H9 (cell line): ENCODE data around the gene ULK2. TPM values are rescaled to one million over a fixed set of nuclear protein-coding genes. Genes with fewer than 3 reads are reported as not detected.

ENCODE experiments used
- DNase-seq: peaks from one replicate; pipeline ENCODE4 v3.0.0-alpha.2; 2017
- H2AFZ ChIP-seq: one replicate; pipeline ENCODE4 v1.6.1; 2013; ENCODE audit warnings: mild to moderate bottlenecking, low read length, control low read depth, moderate library complexity
- H2AK5ac ChIP-seq: 2 replicates; pipeline ENCODE4 v1.6.1; 2013; ENCODE audit warnings: low read length, control low read depth, mixed read lengths; ENCODE audit not compliant: insufficient read length
- H2BK120ac ChIP-seq: one replicate; pipeline ENCODE4 v1.6.1; 2013; ENCODE audit warnings: low read depth, mild to moderate bottlenecking, low read length, control low read depth, inconsistent platforms; ENCODE audit not compliant: poor library complexity, severe bottlenecking
- H2BK12ac ChIP-seq: 2 replicates; pipeline ENCODE4 v1.6.1; 2013; ENCODE audit warnings: low read length, control low read depth, mixed read lengths, low read depth; ENCODE audit not compliant: insufficient read length
- H2BK15ac ChIP-seq: 2 replicates; pipeline ENCODE4 v1.6.1; 2013; ENCODE audit warnings: low read depth, low read length, control low read depth
- H2BK20ac ChIP-seq: one replicate; pipeline ENCODE4 v1.6.1; 2013; ENCODE audit warnings: low read depth, mild to moderate bottlenecking, low read length, control low read depth, inconsistent platforms; ENCODE audit not compliant: poor library complexity, severe bottlenecking
- H2BK5ac ChIP-seq: 2 replicates; pipeline ENCODE4 v1.6.1; 2013; ENCODE audit warnings: low read length, control low read depth, mixed read lengths; ENCODE audit not compliant: insufficient read length
- H3K14ac ChIP-seq: 2 replicates; pipeline ENCODE4 v1.6.1; 2013; ENCODE audit warnings: low read length, control low read depth; ENCODE audit not compliant: insufficient read depth
- H3K18ac ChIP-seq: 2 replicates; pipeline ENCODE4 v1.6.1; 2013; ENCODE audit warnings: low read depth, mild to moderate bottlenecking, mixed read lengths, low read length, control low read depth; ENCODE audit not compliant: insufficient read length
- H3K23ac ChIP-seq: 2 replicates; pipeline ENCODE4 v1.6.1; 2013; ENCODE audit warnings: low read length, control low read depth, mixed read lengths, low read depth; ENCODE audit not compliant: insufficient read length
- H3K23me2 ChIP-seq: 2 replicates; pipeline ENCODE4 v1.6.1; 2013; ENCODE audit warnings: low read depth, mild to moderate bottlenecking, mixed read lengths, low read length, control low read depth; ENCODE audit not compliant: insufficient read length, poor library complexity, severe bottlenecking
- H3K27ac ChIP-seq: 2 replicates; pipeline ENCODE4 v1.5.1; 2013; ENCODE audit warnings: low read length, control low read depth, mixed read lengths, low read depth; ENCODE audit not compliant: insufficient read length
- H3K27me3 ChIP-seq: 2 replicates; pipeline ENCODE4 v1.6.1; 2013; ENCODE audit warnings: low read length, control low read depth, inconsistent platforms; ENCODE audit not compliant: insufficient read depth
- H3K4ac ChIP-seq: 2 replicates; pipeline ENCODE4 v1.6.1; 2013; ENCODE audit warnings: low read depth, mild to moderate bottlenecking, control low read depth, inconsistent platforms, low read length, moderate library complexity
- H3K4me1 ChIP-seq: 2 replicates; pipeline ENCODE4 v1.6.1; 2013; ENCODE audit warnings: low read length, control low read depth, inconsistent platforms; ENCODE audit not compliant: insufficient read depth
- H3K4me2 ChIP-seq: 2 replicates; pipeline ENCODE4 v1.6.1; 2013; ENCODE audit warnings: low read length, control low read depth, mixed read lengths; ENCODE audit not compliant: insufficient read length, insufficient read depth
- H3K56ac ChIP-seq: 2 replicates; pipeline ENCODE4 v1.6.1; 2013; ENCODE audit warnings: low read depth, mild to moderate bottlenecking, mixed read lengths, low read length, control low read depth; ENCODE audit not compliant: insufficient read length
- H3K79me1 ChIP-seq: 2 replicates; pipeline ENCODE4 v1.6.1; 2013; ENCODE audit warnings: low read depth, mild to moderate bottlenecking, moderate library complexity, low read length, control low read depth, inconsistent platforms; ENCODE audit not compliant: insufficient read depth, poor library complexity, severe bottlenecking
- H3K79me2 ChIP-seq: 2 replicates; pipeline ENCODE4 v1.6.1; 2013; ENCODE audit warnings: low read length, control low read depth, inconsistent platforms; ENCODE audit not compliant: insufficient read depth
- H3K9ac ChIP-seq: 2 replicates; pipeline ENCODE4 v1.6.1; 2013; ENCODE audit warnings: low read length, control low read depth, mixed read lengths; ENCODE audit not compliant: insufficient read length; ENCODE audit errors: extremely low read depth
- H3K9me3 ChIP-seq: one replicate; pipeline ENCODE4 v1.6.1; 2013; ENCODE audit warnings: low read depth, low read length, inconsistent platforms; ENCODE audit not compliant: control insufficient read depth
- H3T11ph ChIP-seq: one replicate; pipeline ENCODE4 v1.6.1; 2013; ENCODE audit warnings: mild to moderate bottlenecking, low read length, control low read depth, inconsistent platforms
- H4K20me1 ChIP-seq: one replicate; pipeline ENCODE4 v1.6.1; 2013; ENCODE audit not compliant: control insufficient read depth, insufficient read length, insufficient read depth
- H4K5ac ChIP-seq: 2 replicates; pipeline ENCODE4 v1.6.1; 2013; ENCODE audit warnings: low read depth, mild to moderate bottlenecking, mixed read lengths, low read length, control low read depth; ENCODE audit not compliant: insufficient read length
- H4K8ac ChIP-seq: replicated peaks from 2 replicates; pipeline ENCODE4 v1.6.1; 2013; ENCODE audit warnings: low read length, control low read depth, mixed read lengths, low read depth; ENCODE audit not compliant: insufficient read length
- H4K91ac ChIP-seq: 2 replicates; pipeline ENCODE4 v1.6.1; 2013; ENCODE audit warnings: low read depth, mild to moderate bottlenecking, moderate library complexity, mixed read lengths, low read length, control low read depth; ENCODE audit not compliant: insufficient read length
- H3K27ac Mint-ChIP-seq, 3 experiments: 2 replicates in 2 of 3; 3 replicates in 1 of 3; pipeline ENCODE4 v1.8.0; 2020 to 2021; ENCODE audit warnings: mixed read lengths in 3 of 3, mild to moderate bottlenecking in 1 of 3, moderate library complexity in 1 of 3
- H3K27me3 Mint-ChIP-seq: 2 replicates; pipeline ENCODE4 v1.8.0; 2021; ENCODE audit warnings: low read depth, mild to moderate bottlenecking, moderate library complexity, mixed read lengths
- H3K36me3 Mint-ChIP-seq, 3 experiments: 2 replicates in 2 of 3; 3 replicates in 1 of 3; pipeline ENCODE4 v1.8.0; 2020 to 2021; ENCODE audit warnings: low read depth in 3 of 3, mixed read lengths in 3 of 3; ENCODE audit not compliant: insufficient read depth in 1 of 3
- H3K4me1 Mint-ChIP-seq, 2 experiments: 2 replicates each; pipeline ENCODE4 v1.8.0; 2020; ENCODE audit warnings: mixed read lengths in 2 of 2
- H3K4me3 Mint-ChIP-seq, 2 experiments: 2 replicates in 1 of 2; 3 replicates in 1 of 2; pipeline ENCODE4 v1.8.0; 2020 to 2021; ENCODE audit warnings: mild to moderate bottlenecking in 2 of 2, mixed read lengths in 2 of 2, moderate library complexity in 1 of 2
- H3K9me3 Mint-ChIP-seq, 2 experiments: 2 replicates in 1 of 2; 3 replicates in 1 of 2; pipeline ENCODE4 v1.8.0; 2020; ENCODE audit warnings: mild to moderate bottlenecking in 2 of 2, mixed read lengths in 2 of 2, moderate library complexity in 1 of 2
- WGBS: extraction: QIAGEN DNeasy Blood & Tissue Kit; methylation state at CpG from one replicate; pipeline ENCODE4 v1.1.7; 2013; ENCODE audit warnings: missing lambda C conversion rate, low lambda C conversion rate, mixed read lengths; ENCODE audit not compliant: insufficient read length; ENCODE audit errors: extremely low coverage; 5-methylcytosine and 5-hydroxymethylcytosine counted together
- total RNA-seq: library from RNA; stranded (reverse); gene quantifications from 2 replicates; pipeline ENCODE4 v1.2.1, GENCODE V29; 2021
- TF ChIP-seq, protein P1 (sequence below): fragments of 200-600 bp; sonication (generic); conservative IDR thresholded peaks from 3 replicates; pipeline ENCODE4 v1.8.0; 2021; ENCODE audit warnings: antibody characterized with exemption, mild to moderate bottlenecking

ULK2 gene
- total RNA-seq, 1 experiment from 2014 or later, result 11.5 TPM

DNA sequence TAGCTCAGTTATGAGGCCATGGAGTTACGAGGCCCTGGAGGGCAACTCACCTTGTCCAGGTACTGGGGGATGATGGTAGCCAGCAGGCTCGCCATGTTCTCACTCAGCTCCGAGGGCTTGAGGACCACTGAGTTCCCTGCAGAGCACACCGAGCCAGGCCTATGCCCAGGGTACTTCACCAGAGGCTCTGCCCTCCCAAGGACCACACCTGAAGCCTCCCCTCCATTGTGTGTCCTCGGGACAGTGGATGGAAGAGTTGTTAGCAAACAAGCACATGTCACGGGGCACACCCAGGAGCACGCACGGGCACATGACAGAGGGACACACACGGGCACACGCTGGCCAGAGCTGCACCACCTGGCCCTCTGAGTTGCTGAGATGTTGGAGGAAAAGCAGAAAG is 125.2 kb downstream of the ULK2 start:
- no peaks in the 10 kb centered on the region for H3K4me1 ChIP-seq
- H3K9ac ChIP-seq, result no peak overlapping the region
- H3K4ac ChIP-seq, result no peak overlapping the region
- H3K27me3 ChIP-seq, result no peaks in the 10 kb centered on the region; the same call in 1 of the 2 replicates
- no peak overlapping the region for H4K8ac ChIP-seq
- H3K56ac ChIP-seq, result no peak overlapping the region
- H2AK5ac ChIP-seq, result no peak overlapping the region
- H3K4me1 Mint-ChIP-seq, result peaks cover 4 to 8% of the 10 kb centered on the region in 2 experiments
- H3K18ac ChIP-seq, result no peak overlapping the region
- TF ChIP-seq, protein P1, sequence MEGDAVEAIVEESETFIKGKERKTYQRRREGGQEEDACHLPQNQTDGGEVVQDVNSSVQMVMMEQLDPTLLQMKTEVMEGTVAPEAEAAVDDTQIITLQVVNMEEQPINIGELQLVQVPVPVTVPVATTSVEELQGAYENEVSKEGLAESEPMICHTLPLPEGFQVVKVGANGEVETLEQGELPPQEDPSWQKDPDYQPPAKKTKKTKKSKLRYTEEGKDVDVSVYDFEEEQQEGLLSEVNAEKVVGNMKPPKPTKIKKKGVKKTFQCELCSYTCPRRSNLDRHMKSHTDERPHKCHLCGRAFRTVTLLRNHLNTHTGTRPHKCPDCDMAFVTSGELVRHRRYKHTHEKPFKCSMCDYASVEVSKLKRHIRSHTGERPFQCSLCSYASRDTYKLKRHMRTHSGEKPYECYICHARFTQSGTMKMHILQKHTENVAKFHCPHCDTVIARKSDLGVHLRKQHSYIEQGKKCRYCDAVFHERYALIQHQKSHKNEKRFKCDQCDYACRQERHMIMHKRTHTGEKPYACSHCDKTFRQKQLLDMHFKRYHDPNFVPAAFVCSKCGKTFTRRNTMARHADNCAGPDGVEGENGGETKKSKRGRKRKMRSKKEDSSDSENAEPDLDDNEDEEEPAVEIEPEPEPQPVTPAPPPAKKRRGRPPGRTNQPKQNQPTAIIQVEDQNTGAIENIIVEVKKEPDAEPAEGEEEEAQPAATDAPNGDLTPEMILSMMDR, result no peak
- H3K9me3 Mint-ChIP-seq, result peaks cover 0 to 3% of the 10 kb centered on the region in 2 experiments; a peak in 1 of 5 replicates
- no peaks in the 10 kb centered on the region for H3K79me2 ChIP-seq
- WGBS, result no CpG with 5 or more reads among the region's 10 CpGs
- no peak overlapping the region for H3K4me2 ChIP-seq
- peaks cover 7% of the 10 kb centered on the region for H3K23me2 ChIP-seq
- H2BK120ac ChIP-seq, result no peak overlapping the region
- H3K23ac ChIP-seq, result no peak overlapping the region
- H4K5ac ChIP-seq, result no peak overlapping the region
- H2BK12ac ChIP-seq, result no peak overlapping the region
- no peak overlapping the region for H3K27ac Mint-ChIP-seq
- no peaks in the 10 kb centered on the region for H3K9me3 ChIP-seq
- no peak for DNase-seq
- H3T11ph ChIP-seq, result no peak overlapping the region
- no peaks in the 10 kb centered on the region for H3K79me1 ChIP-seq
- no peaks in the 10 kb centered on the region for H4K20me1 ChIP-seq
- H3K36me3 Mint-ChIP-seq, result no peaks in the 10 kb centered on the region; a peak in 1 of 7 replicates
- no peak overlapping the region for H3K4me3 Mint-ChIP-seq
- H3K14ac ChIP-seq, result no peak overlapping the region
- no peak overlapping the region for H2BK20ac ChIP-seq
- H3K27me3 Mint-ChIP-seq, result peaks cover 13% of the 10 kb centered on the region
- no peak overlapping the region for H3K27ac ChIP-seq
- H4K91ac ChIP-seq, result no peak overlapping the region
- no peak overlapping the region for H2AFZ ChIP-seq
- no peak overlapping the region for H2BK5ac ChIP-seq
- no peak overlapping the region for H2BK15ac ChIP-seq
